Body of pancreas (tissue), 4 donors: Measurements from ENCODE around the gene TNFSF10.

Experiments used
- CTCF ChIP-seq, 7 experiments: fragments of 450-650 bp in 4 of 7; fragments of 200-600 bp in 3 of 7; sonication (generic) in 3 of 7; IDR thresholded peaks; one replicate each; pipeline ENCODE4 v1.5.1; 2016 to 2019; ENCODE audit warnings: antibody characterized with exemption in 7 of 7
- POLR2A ChIP-seq, 3 donors: fragments of 450-650 bp; IDR thresholded peaks; one replicate each; pipeline ENCODE4 v1.6.1; 2016; ENCODE audit warnings: antibody characterized with exemption in 3 of 3, mild to moderate bottlenecking in 2 of 3

GRCh38 chr3:172544404-172544803 lies 21.2 kb upstream of the TNFSF10 start:
- TF ChIP-seq CTCF (IDR thresholded peaks at IDR 0.05) (no peak), POLR2A (IDR thresholded peaks at IDR 0.05) (no peak)
